Stimulated activated CD4-positive, alpha-beta T cell treated with anti-CD3 and anti-CD28 coated beads, TNF-alpha, amount 100 ng/mL, for 4 hours (primary cell): ENCODE measurements around the gene GALNT2.

Source experiments
- DNase-seq, 3 experiments: peaks; one replicate each; pipeline ENCODE4 v3.0.0-alpha.2; 2020; ENCODE audit warnings: low read depth in 3 of 3

The GALNT2 gene

GRCh38 chr1:230319014-230319747 is 252.1 kb downstream of the GALNT2 start:
- no peak for DNase-seq

- no peak for DNase-seq
Observed at GRCh38 chr1:230320804-230321203, 253.8 kb downstream of the GALNT2 start.

DNA sequence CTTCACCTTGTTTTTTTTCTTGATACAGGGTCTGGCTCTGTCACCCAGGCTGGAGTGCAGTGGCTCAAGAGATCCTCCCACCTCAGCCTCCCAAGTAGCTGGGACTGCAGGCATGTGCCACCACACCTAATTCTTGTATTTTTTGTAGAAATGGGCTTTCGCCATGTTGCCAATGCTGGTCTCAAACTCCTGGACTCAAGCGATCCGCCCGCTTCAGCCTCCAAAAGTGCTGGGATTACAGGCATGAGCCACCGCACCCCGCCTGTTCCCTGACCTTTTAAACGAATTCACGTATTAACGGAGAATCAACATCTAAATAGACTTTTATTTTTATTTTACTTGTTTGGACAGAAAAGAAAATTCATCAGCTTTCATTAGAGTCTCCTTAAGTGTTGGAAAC is 254.3 kb downstream of the GALNT2 start:
- DNase-seq: no peak

DNA sequence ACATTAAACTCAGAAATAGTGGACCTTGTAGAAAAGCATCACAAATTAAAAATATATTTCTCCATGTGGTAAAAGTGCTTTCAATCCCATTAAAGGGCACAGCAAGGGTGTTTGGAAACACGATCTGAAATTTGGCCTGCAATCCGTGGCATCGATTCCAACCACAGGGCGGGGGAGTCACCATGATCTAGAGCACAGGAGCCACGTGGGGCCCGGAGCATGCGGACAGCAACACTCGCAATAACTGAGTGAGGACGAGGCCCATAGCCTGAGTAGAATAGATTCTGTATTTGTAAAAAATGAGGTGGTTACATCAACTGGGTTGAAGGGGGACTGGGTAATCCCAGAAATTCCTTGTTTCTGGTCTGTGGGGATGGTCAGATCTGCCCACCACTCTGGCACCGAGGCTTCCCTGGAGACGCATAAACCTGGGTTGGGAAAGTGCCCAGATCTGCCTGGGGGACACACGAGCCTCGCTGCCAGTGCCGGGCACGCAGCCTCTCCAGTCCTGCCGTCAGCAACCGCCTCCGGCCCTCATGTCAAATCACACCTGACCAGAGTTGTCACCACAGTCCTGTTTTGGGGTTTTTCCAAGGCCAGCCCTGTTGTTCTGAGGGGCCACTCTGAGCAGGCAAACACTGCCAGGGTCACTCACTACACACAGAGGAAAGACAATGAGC is 254.8 kb downstream of the GALNT2 start:
- no peak for DNase-seq

DNA sequence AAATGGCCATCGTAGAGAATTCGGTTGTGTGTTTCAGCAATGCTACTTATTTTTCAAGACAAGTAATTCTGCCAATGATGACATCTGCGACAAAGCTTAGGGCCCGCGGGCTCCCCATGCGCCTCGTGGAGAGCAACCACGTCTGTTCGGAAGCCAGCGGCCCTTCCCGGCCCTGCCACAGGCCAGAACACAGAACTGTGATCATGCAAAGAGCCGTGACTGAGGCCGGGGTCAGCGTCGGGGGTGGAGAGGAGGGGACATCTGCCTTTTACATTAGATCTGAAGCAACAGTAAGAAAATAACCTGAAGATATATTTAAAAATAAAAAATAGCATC is 255.4 kb downstream of the GALNT2 start:
- DNase-seq: no peak

- no peak for DNase-seq
Observed at GRCh38 chr1:230322967-230323547, 256.0 kb downstream of the GALNT2 start.

GRCh38 chr1:230323686-230324085 is 256.6 kb downstream of the GALNT2 start:
- no peak for DNase-seq

GRCh38 chr1:230326971-230327891 is 260.2 kb downstream of the GALNT2 start:
- DNase-seq: no peak

- DNase-seq: peak in 1 of 3 experiments; percentile 10
Observed at GRCh38 chr1:230327892-230328284, 260.9 kb downstream of the GALNT2 start.

GRCh38 chr1:230328342-230329015 is 261.4 kb downstream of the GALNT2 start:
- DNase-seq: no peak

DNA sequence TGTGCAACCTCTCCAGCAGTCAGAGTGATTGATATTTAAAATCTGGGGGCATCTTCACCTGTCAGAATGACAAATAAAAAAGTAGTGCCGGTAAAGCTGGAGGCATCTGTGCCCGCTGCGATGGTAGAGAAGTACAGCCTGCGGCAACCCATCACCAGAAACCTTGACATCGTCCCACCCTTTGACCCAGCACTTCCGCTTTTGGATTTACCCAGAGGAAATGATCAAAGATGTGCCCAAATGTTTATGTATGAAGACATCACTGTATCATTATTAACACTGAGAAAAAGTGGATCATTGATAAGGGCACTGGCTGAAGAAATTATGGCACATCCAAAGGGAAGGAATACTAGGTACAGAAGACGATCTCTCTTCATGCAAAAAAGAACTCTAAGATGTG is 263.1 kb downstream of the GALNT2 start:
- no peak for DNase-seq
